SU-DHL-6 (cell line): ENCODE data around the gene SORBS2.

Source experiments
- CTCF ChIP-seq: fragments of 200-600 bp; sonication (generic); IDR thresholded peaks from one replicate; pipeline ENCODE4 v1.5.1; 2017; ENCODE audit warnings: antibody characterized with exemption, mild to moderate bottlenecking, low read length, moderate library complexity; ENCODE audit not compliant: insufficient read depth, poor library complexity, severe bottlenecking
- EZH2phosphoT487 ChIP-seq: fragments of 200-600 bp; sonication (generic), shearing (Covaris generic); conservative IDR thresholded peaks from 2 replicates; pipeline ENCODE4 v1.6.1; 2018; ENCODE audit warnings: mild to moderate bottlenecking, antibody characterized with exemption, low read length, moderate library complexity, mixed read lengths

GRCh38 chr4:185826381-185826780 is 14.4 kb upstream of the SORBS2 start:
- TF ChIP-seq CTCF (no peak), EZH2phosphoT487 (no peak)
